OCI-LY3 (cell line): Measurements from ENCODE around the gene NCCRP1.

Experiments
- H2AFZ ChIP-seq: fragments of 200-600, 300-600 bp; shearing (Covaris generic); 2 replicates; pipeline ENCODE4 v1.6.0; 2014; ENCODE audit warnings: antibody characterized with exemption, low read depth, low read length
- H3K27ac ChIP-seq: fragments of 200-600, 300-600 bp; sonication (generic); 2 replicates; pipeline ENCODE4 v1.5.1; 2014; ENCODE audit warnings: mild to moderate bottlenecking, low read length, moderate library complexity, mixed read lengths
- H3K27me3 ChIP-seq: fragments of 200-600, 300-600 bp; sonication (generic); 2 replicates; pipeline ENCODE4 v1.6.1; 2014; ENCODE audit warnings: low read depth, low read length, mixed read lengths
- H3K36me3 ChIP-seq: fragments of 200-600, 300-600 bp; sonication (generic); replicated peaks from 2 replicates; pipeline ENCODE3; 2014; ENCODE audit warnings: low read depth, low read length, mixed read lengths
- H3K4me1 ChIP-seq: fragments of 300-600, 200-600 bp; sonication (generic); 2 replicates; pipeline ENCODE4 v1.6.1; 2014; ENCODE audit warnings: low read length, mixed read lengths
- H3K4me2 ChIP-seq: fragments of 200-600, 300-600 bp; sonication (generic); 2 replicates; pipeline ENCODE4 v1.6.1; 2014; ENCODE audit warnings: low read length, mixed read lengths
- H3K4me3 ChIP-seq: fragments of 300-600, 200-600 bp; sonication (generic); 2 replicates; pipeline ENCODE4 v1.5.1; 2014; ENCODE audit warnings: antibody characterized with exemption, mild to moderate bottlenecking, low read length, moderate library complexity
- H3K79me2 ChIP-seq: fragments of 300-600, 200-600 bp; shearing (Covaris generic); 2 replicates; pipeline ENCODE4 v1.6.1; 2014; ENCODE audit warnings: mild to moderate bottlenecking, low read length, mixed read lengths
- H3K9ac ChIP-seq: fragments of 300-600, 200-600 bp; shearing (Covaris generic); 2 replicates; pipeline ENCODE4 v1.6.0; 2014; ENCODE audit warnings: mild to moderate bottlenecking, low read length, moderate library complexity
- H3K9me3 ChIP-seq: fragments of 200-600, 300-600 bp; shearing (Covaris generic); 2 replicates; pipeline ENCODE4 v1.6.1; 2014; ENCODE audit warnings: low read length, mixed read lengths; ENCODE audit not compliant: insufficient read depth
- H4K20me1 ChIP-seq: fragments of 200-600, 300-600 bp; sonication (generic); 2 replicates; pipeline ENCODE4 v1.6.1; 2016; ENCODE audit warnings: low read length, mixed read lengths; ENCODE audit not compliant: insufficient read depth
- CTCF ChIP-seq: fragments of 200-600, 300-600 bp; sonication (generic); IDR thresholded peaks from 2 replicates; pipeline ENCODE4 v1.5.1; 2014; ENCODE audit warnings: antibody characterized with exemption, low read length, low read depth
- EZH2phosphoT487 ChIP-seq: fragments of 200-600 bp; shearing (Covaris generic); IDR thresholded peaks from 2 replicates; pipeline ENCODE4 v1.6.1; 2018; ENCODE audit warnings: antibody characterized with exemption, mixed run types, low read depth

NCCRP1 gene

DNA sequence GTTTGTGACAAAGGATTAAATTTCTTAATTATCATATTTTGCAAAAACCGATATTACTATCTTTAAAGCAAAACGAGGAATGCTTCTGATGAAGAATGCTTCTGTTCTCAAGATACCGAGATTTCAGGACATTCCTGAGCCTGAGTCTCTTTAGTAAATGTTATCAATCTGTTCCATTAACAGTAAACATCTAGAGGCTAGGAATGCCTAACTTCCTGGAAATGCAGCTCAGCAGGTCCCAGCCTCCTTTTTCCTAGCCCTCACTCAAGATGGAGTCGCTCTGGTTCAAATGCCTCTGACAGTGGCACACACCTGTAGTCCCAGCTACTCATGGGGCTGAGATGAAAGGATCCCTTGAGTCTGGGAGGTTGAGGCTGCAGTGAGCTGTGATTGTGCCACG lies 54.3 kb downstream of the NCCRP1 start:
- Histone ChIP-seq H2AFZ (no peak overlapping the region), H3K4me1 (no peaks in the 10 kb centered on the region), H3K4me3 (no peak overlapping the region), H3K27me3 (no peaks in the 10 kb centered on the region), H4K20me1 (no peaks in the 10 kb centered on the region), H3K27ac (no peak overlapping the region), H3K79me2 (no peaks in the 10 kb centered on the region), H3K36me3 (no peaks in the 10 kb centered on the region), H3K4me2 (no peak overlapping the region), H3K9me3 (no peaks in the 10 kb centered on the region), H3K9ac (no peak overlapping the region)
- no peak for TF ChIP-seq EZH2phosphoT487
- TF ChIP-seq CTCF = no peak
